Tibial nerve (tissue), 4 donors: ENCODE measurements around the gene FAM114A2. TPM values are rescaled to one million over a fixed set of nuclear protein-coding genes. Genes with fewer than 3 reads are reported as not detected.

Source experiments
- DNase-seq, 2 donors: peaks; one replicate each; pipeline ENCODE4 v3.0.0-alpha.2; 2019; ENCODE audit warnings: low spot score in 2 of 2
- H3K27ac ChIP-seq, 4 donors: fragments of 200-600 bp; sonication (generic) in 3 of 4; one replicate each; pipeline ENCODE4 v1.5.1; 2017 to 2019; ENCODE audit warnings: mild to moderate bottlenecking in 1 of 4
- H3K27me3 ChIP-seq, 2 donors: fragments of 200-600 bp; sonication (generic) in 1 of 2; one replicate each; pipeline versions ENCODE4 v1.5.1 to v1.6.0; 2017 to 2019
- H3K36me3 ChIP-seq, 3 donors: fragments of 200-600 bp; sonication (generic); one replicate each; pipeline ENCODE4 v1.5.1; 2018 to 2019
- H3K4me1 ChIP-seq, 4 donors: fragments of 200-600 bp; sonication (generic) in 3 of 4; one replicate each; pipeline ENCODE4 v1.5.1; 2017 to 2019
- H3K4me3 ChIP-seq, 4 donors: fragments of 200-600 bp; sonication (generic) in 3 of 4; one replicate each; pipeline ENCODE4 v1.5.1; 2017 to 2019; ENCODE audit warnings: mild to moderate bottlenecking in 1 of 4, moderate library complexity in 1 of 4
- H3K9me3 ChIP-seq, 4 donors: fragments of 200-600 bp; sonication (generic) in 3 of 4; one replicate each; pipeline ENCODE4 v1.5.1; 2017 to 2019
- CTCF ChIP-seq, 5 experiments: fragments of 200-600 bp in 3 of 5; fragments of 450-650 bp in 2 of 5; sonication (generic) in 3 of 5; IDR thresholded peaks; one replicate each; pipeline ENCODE4 v1.5.1; 2016 to 2019; ENCODE audit warnings: antibody characterized with exemption in 5 of 5, mild to moderate bottlenecking in 3 of 5, moderate library complexity in 2 of 5
- EP300 ChIP-seq, 2 donors: sonication (generic); formaldehyde crosslinking; IDR thresholded peaks; one replicate each; pipeline ENCODE4 v1.6.1; 2017; ENCODE audit warnings: antibody characterized with exemption in 2 of 2, mild to moderate bottlenecking in 1 of 2
- POLR2A ChIP-seq, 2 donors: fragments of 450-650 bp; IDR thresholded peaks; one replicate each; pipeline ENCODE4 v1.6.1; 2017; ENCODE audit warnings: antibody characterized with exemption in 2 of 2, mild to moderate bottlenecking in 2 of 2, moderate library complexity in 2 of 2
- WGBS, 2 donors: methylation state at CpG; one replicate each; pipeline ENCODE4 v1.1.5; 2018; 5-methylcytosine and 5-hydroxymethylcytosine counted together
- total RNA-seq, 4 donors: library from RNA; depleted of rRNA; stranded (reverse); fragments of >200 nt; gene quantifications; one replicate each; pipeline ENCODE4 v1.1.0, GENCODE V29; 2016

FAM114A2 gene
- total RNA-seq, 4 donors from 2014 or later, result 10.5 to 19.7 (median 13.6) TPM

DNA sequence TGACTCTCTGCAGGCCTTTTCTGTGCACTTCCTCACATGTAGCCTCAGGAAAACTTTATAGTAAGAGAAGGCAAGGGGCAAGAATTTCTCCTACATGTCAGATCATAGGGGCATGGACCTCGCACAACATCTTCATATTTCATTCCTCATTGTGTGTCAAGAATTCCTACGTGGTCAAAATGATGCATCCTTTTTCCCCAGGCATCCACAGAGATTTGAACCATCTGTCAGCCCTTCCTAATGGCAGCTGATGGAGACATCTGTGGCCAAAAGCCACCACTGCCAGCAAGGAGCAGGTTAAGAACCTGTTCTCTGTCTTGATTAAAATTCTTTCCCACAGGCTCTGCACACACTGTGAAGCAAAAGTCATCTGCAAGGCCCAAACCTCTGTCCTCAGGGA lies 42.5 kb upstream of the FAM114A2 start:
- DNase-seq, result no peak
- H3K27ac ChIP-seq, result no peak overlapping the region
- no peaks in the 10 kb centered on the region for H3K9me3 ChIP-seq
- no peak for TF ChIP-seq POLR2A (IDR thresholded peaks at IDR 0.05)
- no peak for TF ChIP-seq CTCF (IDR thresholded peaks at IDR 0.05)
- 59 to 64% methylated on average over 2 of the region's 2 CpGs for WGBS, 2 donors
- H3K36me3 ChIP-seq, result no peaks in the 10 kb centered on the region
- no peak overlapping the region for H3K4me3 ChIP-seq
- H3K4me1 ChIP-seq, result peaks cover 0 to 15% (median 0%) of the 10 kb centered on the region in 4 donors
- no peaks in the 10 kb centered on the region for H3K27me3 ChIP-seq

- H3K4me1 ChIP-seq, result peaks cover 0 to 15% (median 0%) of the 10 kb centered on the region in 4 donors
- no peak for TF ChIP-seq CTCF (IDR thresholded peaks at IDR 0.05)
- no peak for TF ChIP-seq EP300 (IDR thresholded peaks at IDR 0.05)
- DNase-seq, result no peak
- no peak overlapping the region for H3K4me3 ChIP-seq
- no peaks in the 10 kb centered on the region for H3K9me3 ChIP-seq
- 14 to 15% methylated on average over 1 of the region's 1 CpG for WGBS, 2 donors
- no peak overlapping the region for H3K27ac ChIP-seq
- no peaks in the 10 kb centered on the region for H3K27me3 ChIP-seq
- no peaks in the 10 kb centered on the region for H3K36me3 ChIP-seq
Measured at GRCh38 chr5:154078272-154078671, 39.6 kb upstream of the FAM114A2 start.

GRCh38 chr5:154077696-154078095 lies 39.0 kb upstream of the FAM114A2 start:
- Histone ChIP-seq H3K36me3 (no peaks in the 10 kb centered on the region), H3K9me3 (no peaks in the 10 kb centered on the region), H3K4me1 (peaks cover 0 to 15% (median 0%) of the 10 kb centered on the region in 4 donors), H3K27me3 (no peaks in the 10 kb centered on the region), H3K27ac (no peak overlapping the region), H3K4me3 (no peak overlapping the region)
- no peak for DNase-seq
- TF ChIP-seq CTCF (IDR thresholded peaks at IDR 0.05) (no peak), EP300 (IDR thresholded peaks at IDR 0.05) (no peak), POLR2A (IDR thresholded peaks at IDR 0.05) (no peak)
- 25 to 56% methylated on average over 1 of the region's 1 CpG for WGBS, 2 donors

GRCh38 chr5:154076240-154076922 lies 37.7 kb upstream of the FAM114A2 start:
- TF ChIP-seq CTCF (IDR thresholded peaks at IDR 0.05) (no peak), POLR2A (IDR thresholded peaks at IDR 0.05) (no peak), EP300 (IDR thresholded peaks at IDR 0.05) (no peak)
- Histone ChIP-seq H3K36me3 (no peaks in the 10 kb centered on the region), H3K9me3 (no peaks in the 10 kb centered on the region), H3K27ac (no peak overlapping the region), H3K27me3 (no peaks in the 10 kb centered on the region), H3K4me1 (peaks cover 0 to 15% (median 0%) of the 10 kb centered on the region in 4 donors), H3K4me3 (no peak overlapping the region)
- WGBS, 2 donors, result 70 to 76% methylated on average over 5 of the region's 5 CpGs
- no peak for DNase-seq

DNA sequence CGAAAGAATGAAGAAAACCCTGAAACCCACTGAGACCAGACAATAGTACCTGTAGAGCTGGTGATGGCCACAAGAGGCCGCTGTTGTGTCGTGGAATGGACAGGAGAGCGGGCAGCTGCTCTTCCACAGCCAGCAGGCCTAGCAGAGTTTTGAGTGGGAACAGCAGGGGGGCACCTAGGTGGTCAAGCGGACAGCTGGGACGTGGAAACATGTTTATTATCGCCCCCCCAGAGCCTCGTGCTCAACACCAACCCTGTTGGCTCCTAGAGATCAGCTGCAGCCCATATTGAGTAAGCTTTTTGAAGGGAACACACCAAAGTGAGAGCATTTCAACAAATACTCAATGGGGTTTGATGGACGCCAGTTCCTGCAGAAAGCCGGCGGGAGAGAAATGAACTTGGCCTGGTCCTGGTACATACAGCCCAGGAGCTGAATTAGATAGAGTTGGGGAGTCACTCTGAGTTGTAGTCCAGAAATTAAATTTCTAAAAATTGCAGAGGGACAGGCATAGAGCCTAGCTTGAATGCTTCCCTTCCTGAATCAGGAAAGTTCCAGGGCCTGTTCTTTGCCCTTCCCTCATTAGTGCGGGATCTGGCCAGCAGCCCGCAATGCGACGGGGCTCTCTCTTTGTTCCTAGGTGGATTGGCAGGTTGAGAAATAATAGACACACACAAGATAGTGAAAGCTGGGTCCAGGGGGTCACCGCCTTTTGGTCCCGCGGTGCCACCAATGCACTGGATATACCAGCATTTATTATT lies 33.9 kb upstream of the FAM114A2 start:
- H3K27ac ChIP-seq, result no peak overlapping the region
- 35% methylated on average over 18 of the region's 18 CpGs for WGBS, 2 donors

More for the DNA sequence above, 33.9 kb upstream of the FAM114A2 start:
- DNase-seq, result peak; percentile 78 to 94
- Histone ChIP-seq H3K27me3 (no peaks in the 10 kb centered on the region), H3K4me3 (no peak overlapping the region), H3K36me3 (no peaks in the 10 kb centered on the region), H3K4me1 (peaks cover 0 to 1% (median 0%) of the 10 kb centered on the region in 4 donors), H3K9me3 (no peaks in the 10 kb centered on the region)
- TF ChIP-seq CTCF (IDR thresholded peaks at IDR 0.05) (peak; percentile 83 to 94 (median 92)), POLR2A (IDR thresholded peaks at IDR 0.05) (no peak), EP300 (IDR thresholded peaks at IDR 0.05) (peak in 1 of 2 donors; percentile 21)
